PC-9 (cell line): ENCODE data around the gene OPHN1.

Experiments used
- CTCF ChIP-seq: fragments of 200-600 bp; sonication (generic); conservative IDR thresholded peaks from 2 replicates; pipeline ENCODE4 v1.6.1; 2017; ENCODE audit warnings: mixed run types, antibody characterized with exemption, mild to moderate bottlenecking, moderate library complexity
- EZH2 ChIP-seq: fragments of 200-600 bp; sonication (generic); IDR thresholded peaks from 2 replicates; pipeline ENCODE4 v1.8.0; 2017; ENCODE audit warnings: antibody characterized with exemption, low read depth

- no peak for TF ChIP-seq CTCF
- no peak for TF ChIP-seq EZH2
These were observed 31.5 kb upstream of the OPHN1 start for GRCh38 chrX:68464796-68465195.
